Posterior cingulate gyrus (tissue), 11 donors: ENCODE results near the gene MMP15.

ENCODE experiments used
- DNase-seq, 10 donors: peaks; one replicate each; pipeline versions ENCODE4 v3.0.0 to v3.0.0-alpha.2; 2020 to 2021; ENCODE audit warnings: mixed read lengths in 3 of 10
- intact Hi-C: fragments of 100-400 bp; cut with DNase I; formaldehyde crosslinking; loops from one replicate; pipeline ENCODE4 v1.15.1; 2023

MMP15 gene

GRCh38 chr16:58013201-58013956 is 12.2 kb upstream of the MMP15 start:
- DNase-seq, result peak in 2 of 10 donors; percentile 6 to 30
- intact Hi-C loops, result no loop called here

GRCh38 chr16:58016840-58017446 is 8.6 kb upstream of the MMP15 start:
- peak in 2 of 10 donors; percentile 63 for DNase-seq
- intact Hi-C loops, result no loop called here

- peak in 2 of 10 donors; percentile 62 to 63 for DNase-seq
- intact Hi-C loops, result no loop called here
These were observed 6.8 kb upstream of the MMP15 start for GRCh38 chr16:58018803-58019202.

- intact Hi-C loops, result loop anchor here (1.0 to 10.0 kb wide), 3 partner anchors 101 to 465 kb away; partner anchors contain the start of gene CSNK2A2
- DNase-seq, result peak in 2 of 10 donors; percentile 15 to 62
These were observed 5.6 kb upstream of the MMP15 start for GRCh38 chr16:58019866-58020538.

GRCh38 chr16:58020628-58021521 is 4.7 kb upstream of the MMP15 start:
- DNase-seq, result peak; percentile 45 to 95 (median 79)
- intact Hi-C loops, result loop anchor here (1.0 to 10.0 kb wide), 3 partner anchors 100 to 464 kb away; partner anchors contain the start of gene CSNK2A2

- peak in 2 of 10 donors; percentile 54 to 75 for DNase-seq
- intact Hi-C loops, result loop anchor here (2.0 to 10.0 kb wide), 2 partner anchors 99 to 463 kb away; no protein-coding TSS in a partner anchor
These were observed 3.6 kb upstream of the MMP15 start for GRCh38 chr16:58021661-58022551.

GRCh38 chr16:58022601-58023371 is 2.8 kb upstream of the MMP15 start:
- DNase-seq, result peak; percentile 50 to 96 (median 80)
- intact Hi-C loops, result loop anchor here (10.0 kb wide), 1 partner anchor 462 kb away; no protein-coding TSS in a partner anchor

- intact Hi-C loops, result loop anchor here (10.0 kb wide), 1 partner anchor 460 kb away; no protein-coding TSS in a partner anchor
- DNase-seq, result peak in 2 of 10 donors; percentile 62 to 77
These were observed 836 bp upstream of the MMP15 start for GRCh38 chr16:58024486-58025350.

GRCh38 chr16:58026139-58026704 is 668 bp downstream of the MMP15 start:
- DNase-seq, result peak in 4 of 10 donors; percentile 36 to 86 (median 82)
- intact Hi-C loops, result loop anchor here (2.0 to 10.0 kb wide), 2 partner anchors 103 to 459 kb away; partner anchors contain the start of gene CFAP20

GRCh38 chr16:58026705-58027160 is 1.2 kb downstream of the MMP15 start:
- DNase-seq, result peak in 3 of 10 donors; percentile 62 to 87 (median 81)
- intact Hi-C loops, result loop anchor here (2.0 to 10.0 kb wide), 2 partner anchors 102 to 458 kb away; partner anchors contain the start of gene CFAP20

- intact Hi-C loops, result loop anchor here (2.0 to 10.0 kb wide), 2 partner anchors 101 to 457 kb away; partner anchors contain the start of gene CFAP20
- DNase-seq, result peak in 3 of 10 donors; percentile 68 to 84 (median 73)
These were observed 1.8 kb downstream of the MMP15 start for GRCh38 chr16:58027161-58027915.

GRCh38 chr16:58027916-58028455 is 2.4 kb downstream of the MMP15 start:
- DNase-seq, result peak in 2 of 10 donors; percentile 31 to 44
- intact Hi-C loops, result loop anchor here (2.0 to 10.0 kb wide), 2 partner anchors 101 to 457 kb away; partner anchors contain the start of gene CFAP20

- intact Hi-C loops, result loop anchor here (10.0 kb wide), 1 partner anchor 456 kb away; no protein-coding TSS in a partner anchor
- peak in 2 of 10 donors; percentile 54 to 62 for DNase-seq
These were observed 3.1 kb downstream of the MMP15 start for GRCh38 chr16:58028541-58029070.

- intact Hi-C loops, result loop anchor here (10.0 kb wide), 1 partner anchor 455 kb away; no protein-coding TSS in a partner anchor
- DNase-seq, result peak in 2 of 10 donors; percentile 7 to 24
These were observed 3.9 kb downstream of the MMP15 start for GRCh38 chr16:58029410-58029809.
